ENCODE measurements around the gene TCEA2.

The TCEA2 gene

DNA sequence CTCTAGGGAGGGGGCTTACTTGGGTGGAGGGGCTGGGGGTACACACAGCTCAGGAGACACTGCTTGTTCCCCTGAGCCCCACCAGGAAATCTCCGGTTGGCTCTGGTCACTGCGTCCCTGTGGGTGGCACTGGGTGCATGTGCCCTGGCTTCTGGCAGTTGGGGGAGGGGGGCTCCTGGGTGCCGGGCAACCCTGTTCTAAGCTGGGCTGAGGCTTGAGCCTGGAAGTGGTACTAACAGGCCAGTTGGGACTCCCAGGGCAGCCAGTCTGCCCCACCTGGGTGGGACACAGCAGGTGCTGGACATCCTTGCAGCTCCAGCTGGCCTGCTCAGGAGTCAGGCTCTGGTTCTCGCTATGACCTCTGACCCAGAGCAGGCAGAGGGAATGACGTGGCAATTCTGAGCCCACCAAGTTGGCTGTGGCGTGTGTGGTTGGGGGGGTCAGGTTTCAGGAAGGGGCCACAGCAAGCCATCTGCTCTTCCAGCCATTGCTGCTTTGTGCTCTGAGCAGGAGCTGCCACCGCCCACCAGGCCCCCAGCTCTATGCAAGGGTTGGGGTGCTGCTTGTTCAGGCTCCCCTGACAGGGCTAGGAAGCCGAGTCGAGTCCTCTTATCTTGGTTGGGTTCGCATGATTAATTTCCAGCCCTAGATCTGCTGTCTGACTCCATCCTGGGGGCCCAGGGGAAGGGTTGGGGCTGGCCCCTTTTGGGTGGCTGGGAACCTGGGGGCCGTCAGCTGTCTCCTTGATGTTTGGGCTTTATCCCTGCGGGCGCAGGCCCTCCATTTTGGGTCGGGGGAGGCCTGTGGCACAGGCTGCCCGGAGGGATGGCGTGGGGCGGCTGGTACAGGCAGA, 26.4 kb upstream of the TCEA2 start:
- DNase-seq = no peak

DNA sequence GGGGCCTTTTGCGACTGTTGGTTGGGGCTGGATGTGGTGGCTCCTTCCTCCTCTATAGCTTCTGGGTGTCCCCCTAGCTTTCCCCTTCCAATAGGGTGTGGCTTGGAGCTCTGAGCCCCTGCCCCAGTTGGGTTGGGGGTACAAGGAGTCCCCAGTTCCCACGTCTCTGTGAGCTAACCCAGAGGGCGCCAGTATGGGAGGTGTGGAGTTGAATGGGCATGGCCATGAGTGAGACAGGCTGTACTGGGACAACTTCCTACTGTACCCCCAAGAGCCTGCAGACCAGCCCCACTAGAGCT, 25.9 kb upstream of the TCEA2 start:
- no peak for DNase-seq

- no peak for DNase-seq
Observed at GRCh38 chr20:64037498-64038213, 25.3 kb upstream of the TCEA2 start.

DNA sequence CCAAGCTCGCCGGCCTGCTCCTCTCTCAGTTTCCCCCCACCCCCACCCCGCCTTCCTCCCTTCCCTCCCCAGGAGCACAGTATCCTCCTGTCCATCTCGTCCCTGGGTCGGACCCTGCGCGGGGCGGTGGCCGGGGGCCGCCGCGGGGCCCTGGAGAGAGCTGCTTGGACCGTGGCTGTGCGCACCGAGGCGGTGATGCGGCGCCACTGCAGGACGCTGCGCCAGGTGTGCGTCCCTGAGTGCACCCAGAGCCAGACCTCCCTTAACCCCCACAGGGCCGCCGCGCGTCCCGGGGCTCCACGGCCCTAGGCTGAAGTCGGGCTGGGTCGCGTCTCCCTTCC, 24.8 kb upstream of the TCEA2 start:
- DNase-seq = no peak

GRCh38 chr20:64038565-64039292, 24.3 kb upstream of the TCEA2 start:
- peak; percentile 73 for DNase-seq

DNA sequence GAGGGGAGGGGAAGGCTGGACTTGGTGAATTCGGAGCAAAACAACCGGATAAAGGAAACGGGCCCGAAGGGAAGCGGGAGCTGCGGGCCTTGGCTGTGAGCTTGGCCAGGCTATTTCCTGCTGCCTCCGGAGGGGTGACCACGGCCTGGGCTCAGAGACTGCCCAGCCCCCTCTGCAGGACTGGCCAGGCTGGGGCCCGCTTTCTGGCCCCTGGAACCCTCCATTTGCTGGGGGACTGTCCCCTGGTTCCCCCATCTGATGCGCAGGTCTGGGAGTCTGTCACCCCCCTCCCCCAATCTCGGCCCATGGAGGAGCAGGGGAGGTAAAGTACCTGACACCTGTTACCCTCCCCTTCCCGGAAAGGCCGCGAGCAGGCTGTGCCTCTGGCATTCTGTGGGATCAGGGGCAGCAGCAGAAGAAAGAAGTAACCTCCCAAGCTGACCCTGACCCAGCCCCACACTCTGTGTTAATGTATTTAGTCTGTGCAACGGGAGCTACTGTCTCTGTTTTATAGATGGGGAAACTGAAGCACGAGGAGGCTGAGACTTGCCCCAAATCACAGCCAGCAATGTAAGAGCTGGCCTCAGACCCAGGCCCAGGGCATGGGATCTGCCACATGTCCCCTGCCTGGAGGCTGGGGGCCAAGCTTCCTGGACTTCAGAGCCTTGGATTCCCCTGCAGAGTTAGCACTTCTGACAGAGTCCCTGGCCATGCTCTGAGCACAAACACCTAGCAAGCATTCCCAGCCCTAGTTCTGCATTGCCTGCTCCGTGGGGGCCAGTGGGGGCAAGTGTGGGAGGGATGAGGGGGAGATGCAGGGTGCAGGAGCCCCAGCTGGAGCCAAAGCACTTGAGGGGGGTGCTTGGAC, 23.5 kb upstream of the TCEA2 start:
- no peak for DNase-seq

DNA sequence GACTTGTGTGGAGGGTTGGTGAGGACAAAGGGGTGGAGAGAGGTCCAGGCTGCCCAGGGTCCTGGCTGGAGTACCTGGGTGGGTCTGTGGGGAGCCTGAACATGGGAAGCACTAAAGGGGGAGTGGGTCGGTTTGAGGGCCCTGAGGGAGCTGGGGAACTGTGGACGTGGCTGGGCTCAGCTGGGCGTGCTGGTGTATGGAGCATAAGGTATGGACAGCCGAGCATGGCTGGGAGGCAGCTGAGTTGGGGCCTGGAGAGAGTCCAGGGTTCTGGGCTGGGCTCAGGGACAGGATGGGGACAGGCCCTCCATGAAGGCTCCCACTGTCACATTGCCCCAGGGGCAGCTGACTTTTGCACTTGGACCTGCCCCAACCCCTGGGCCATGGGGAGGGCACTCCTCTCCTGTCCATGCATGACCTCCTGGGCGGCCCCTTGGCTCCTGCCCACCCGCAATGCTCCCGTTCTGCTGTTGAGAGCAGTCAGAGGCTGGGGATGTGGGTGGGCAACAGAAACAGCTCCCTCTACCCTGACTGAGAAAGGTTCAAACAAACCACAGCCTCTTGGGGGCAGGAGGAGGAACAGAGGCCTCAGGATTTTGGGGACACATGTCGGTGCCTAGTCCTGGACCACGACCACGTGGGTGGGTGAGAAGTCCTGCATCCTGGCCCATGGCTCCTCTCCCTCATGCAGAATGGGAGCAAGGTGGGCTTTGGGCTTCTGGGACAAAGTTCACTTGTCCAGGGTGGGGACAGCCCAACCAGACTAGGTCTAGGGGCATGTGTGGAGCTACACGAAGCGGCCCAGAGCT, 22.6 kb upstream of the TCEA2 start:
- DNase-seq = no peak

DNA sequence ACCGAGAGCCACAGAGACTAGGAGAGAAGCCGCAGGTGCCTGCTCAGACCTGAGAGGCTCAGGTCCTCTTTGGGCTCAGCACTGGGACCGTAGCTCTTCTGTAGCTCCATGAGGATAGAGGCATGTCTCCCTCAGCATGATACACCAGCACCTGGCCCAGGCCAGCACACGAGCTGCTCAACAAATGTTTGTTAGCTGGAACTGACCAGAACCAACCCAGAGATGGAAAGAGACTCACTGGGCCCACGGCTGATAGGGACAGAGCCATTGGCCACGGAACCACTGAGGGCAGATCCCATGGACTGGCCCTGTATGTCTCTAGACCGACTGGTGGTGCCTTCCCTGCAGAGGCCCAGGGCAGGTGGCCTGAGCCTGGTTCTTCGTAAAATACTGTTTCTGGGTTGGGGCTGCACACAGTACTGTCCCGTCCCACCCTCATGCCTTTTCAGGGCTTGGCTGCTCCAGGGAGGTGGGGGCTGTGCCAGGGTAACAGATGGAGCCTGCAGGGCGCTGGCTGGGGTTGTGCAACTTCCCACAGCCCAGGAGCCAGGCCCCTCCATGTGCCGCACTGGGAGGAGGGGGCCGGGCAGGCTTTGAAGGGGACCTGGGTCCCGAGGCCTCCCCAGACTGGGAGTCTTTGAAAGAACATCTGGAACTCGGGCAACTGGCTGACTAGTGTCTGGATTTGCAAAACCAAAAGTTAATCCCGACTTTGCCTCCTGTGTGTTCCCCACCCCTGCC, 21.8 kb upstream of the TCEA2 start:
- no peak for DNase-seq

DNA sequence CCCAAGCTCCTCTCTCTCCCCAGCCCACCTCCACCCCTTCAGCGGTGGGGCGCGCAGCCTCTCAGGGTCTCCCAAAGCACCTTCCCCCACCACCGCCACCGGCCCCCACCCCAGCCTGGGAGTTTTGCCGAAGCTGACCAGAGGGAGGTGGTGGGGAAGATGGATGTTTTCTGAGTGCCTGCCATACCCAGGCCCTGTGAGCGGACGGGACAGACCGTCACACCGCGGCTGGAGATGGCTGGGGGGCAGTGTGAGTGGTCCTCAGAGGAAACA, 21.3 kb upstream of the TCEA2 start:
- no peak for DNase-seq

DNA sequence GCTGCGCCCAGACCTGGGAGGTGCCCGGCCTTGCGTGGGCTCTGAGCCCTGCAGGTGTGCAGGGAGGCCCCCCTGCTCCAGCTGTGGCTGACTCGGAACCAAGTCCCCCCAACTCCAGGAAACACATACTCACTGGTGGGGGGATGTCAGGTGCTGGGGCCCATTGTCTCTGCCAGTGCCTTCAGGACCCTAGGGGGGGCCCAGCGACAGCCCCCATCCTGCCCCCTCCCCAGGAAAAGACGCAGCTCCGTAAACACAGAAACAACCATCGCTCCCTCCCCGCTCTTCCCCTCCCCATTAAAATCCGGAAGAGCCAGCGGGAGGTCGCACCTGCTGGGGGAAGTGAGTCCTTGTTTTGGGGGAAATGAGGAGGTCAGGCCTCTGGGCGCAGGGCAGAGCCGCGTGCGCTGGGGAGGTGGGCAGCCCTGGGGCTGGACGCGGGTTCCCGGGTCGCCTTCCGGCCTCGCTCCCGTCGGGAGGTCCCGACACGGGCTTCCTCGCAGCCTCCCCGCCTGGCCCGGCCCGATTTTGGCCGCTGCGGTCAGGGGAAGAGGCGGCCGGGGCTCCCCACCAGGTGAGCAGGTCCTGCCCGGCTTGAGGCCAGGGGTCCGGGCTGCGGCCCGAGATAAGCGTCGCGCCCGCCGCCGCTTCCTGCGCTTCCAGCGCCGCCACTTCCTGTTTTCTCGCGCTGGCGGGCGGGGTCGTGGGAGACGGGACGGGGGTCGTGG, 20.8 kb upstream of the TCEA2 start:
- no peak for DNase-seq

DNA sequence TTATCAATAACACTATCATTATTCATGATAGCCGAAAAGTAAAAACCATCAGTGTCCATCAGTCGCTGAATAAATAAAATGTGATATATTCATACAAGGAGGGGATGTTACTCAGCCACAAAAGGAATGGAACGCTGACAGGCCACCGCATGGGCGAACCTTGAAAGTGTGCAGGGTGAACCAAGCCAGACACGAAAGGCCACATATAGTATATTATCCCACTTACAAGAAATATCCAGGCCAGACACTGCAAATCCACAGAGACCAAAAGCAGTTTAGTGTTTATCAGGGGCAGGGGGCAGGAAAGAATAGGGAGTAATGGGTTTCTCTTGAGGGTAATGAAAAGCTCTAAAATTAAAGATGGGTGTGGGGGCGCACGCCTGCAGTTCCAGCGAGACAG, 19.2 kb upstream of the TCEA2 start:
- no peak for DNase-seq

DNA sequence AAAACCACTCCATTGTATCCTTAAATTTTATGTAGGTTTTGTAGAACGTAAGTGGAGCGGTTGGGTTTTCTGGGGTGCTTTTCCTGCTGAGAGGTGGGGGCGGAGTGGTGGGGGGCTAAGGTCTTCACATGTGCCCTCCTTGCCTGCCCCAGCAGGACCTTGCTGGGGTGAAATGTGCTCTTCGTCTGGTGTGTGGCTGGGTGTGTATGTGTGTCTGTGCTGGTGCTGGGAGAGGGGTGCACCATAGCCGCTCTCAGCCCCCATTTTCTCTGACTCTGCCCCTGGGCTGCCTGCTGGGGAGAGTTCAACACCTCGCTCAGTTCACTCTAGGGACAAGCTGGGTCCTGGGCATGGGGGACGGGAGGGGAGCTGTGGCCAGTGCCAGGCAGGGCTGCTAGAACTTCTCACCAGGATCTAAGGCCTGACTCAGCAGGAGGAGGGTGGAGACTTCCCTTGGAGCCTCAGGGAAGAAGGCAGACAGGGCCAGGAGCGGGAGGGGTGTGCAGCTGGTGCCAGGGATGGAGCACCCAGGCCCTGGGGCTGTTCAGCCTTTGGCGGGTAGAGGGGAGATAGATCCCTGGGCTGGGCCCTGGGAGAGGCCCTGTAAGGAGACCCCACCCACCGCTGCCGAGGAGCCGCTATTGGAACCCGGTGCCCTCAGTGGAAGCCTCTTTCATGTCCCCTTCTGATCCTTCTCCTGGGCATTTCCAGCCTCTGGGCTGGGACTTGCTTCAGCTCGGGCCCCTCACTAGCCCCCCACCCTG, 18.3 kb upstream of the TCEA2 start:
- DNase-seq = no peak

DNA sequence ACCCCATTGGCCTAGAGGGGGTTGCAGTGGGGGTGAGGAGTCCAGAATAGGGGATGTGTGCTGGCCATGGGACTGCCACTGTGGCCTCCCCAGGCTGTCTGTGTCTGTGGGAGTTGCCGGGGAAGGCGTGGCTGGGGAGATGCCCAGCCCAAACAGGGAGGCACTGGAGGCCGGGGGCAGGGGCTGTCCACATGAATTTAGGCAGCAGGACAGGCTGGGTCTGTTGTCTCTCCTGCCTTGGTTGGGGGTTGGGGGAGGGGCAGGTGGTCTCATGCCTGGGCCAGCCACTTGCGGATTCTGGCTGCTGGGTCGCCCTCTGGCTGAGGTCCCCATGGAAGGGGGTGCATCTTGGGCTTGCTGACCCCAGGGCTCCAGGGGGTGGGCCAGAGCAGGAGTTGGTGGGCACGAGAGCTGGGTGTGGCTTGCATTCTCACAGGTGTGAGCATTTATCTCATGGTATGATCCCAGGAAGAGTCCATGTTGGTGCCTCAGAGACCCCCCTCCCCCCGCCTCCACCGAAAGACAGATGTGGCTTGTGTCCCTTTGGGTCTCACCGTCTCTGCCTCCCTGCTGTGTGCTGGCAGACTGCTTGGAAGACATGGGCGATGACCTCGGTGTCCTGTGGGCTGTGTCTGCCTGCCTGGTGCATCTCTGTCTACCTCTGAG, 17.5 kb upstream of the TCEA2 start:
- no peak for DNase-seq

- no peak for DNase-seq
Observed at GRCh38 chr20:64047046-64047389, 16.0 kb upstream of the TCEA2 start.

DNA sequence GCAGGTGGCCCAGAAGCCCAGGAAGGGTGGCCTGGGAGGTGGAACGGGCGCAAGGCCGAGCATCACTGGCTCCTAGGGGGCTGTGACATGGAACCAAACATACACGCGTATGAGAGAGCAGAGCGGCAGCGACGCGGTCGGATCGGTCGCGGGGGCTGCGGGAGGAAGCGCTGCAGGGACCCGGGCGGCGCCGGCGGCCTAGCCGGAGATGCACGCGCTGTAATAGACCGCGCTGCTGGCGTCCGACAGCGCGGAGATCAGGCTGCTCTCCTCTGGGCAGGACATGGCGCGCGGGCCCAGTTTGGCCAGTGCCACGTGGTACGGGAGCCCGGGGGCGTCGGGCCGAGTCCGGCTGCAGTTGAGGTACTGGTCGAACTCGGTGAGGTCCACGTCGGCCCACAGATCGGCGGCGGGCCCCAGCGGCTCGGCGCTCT, 15.0 kb upstream of the TCEA2 start:
- no peak for DNase-seq

DNA sequence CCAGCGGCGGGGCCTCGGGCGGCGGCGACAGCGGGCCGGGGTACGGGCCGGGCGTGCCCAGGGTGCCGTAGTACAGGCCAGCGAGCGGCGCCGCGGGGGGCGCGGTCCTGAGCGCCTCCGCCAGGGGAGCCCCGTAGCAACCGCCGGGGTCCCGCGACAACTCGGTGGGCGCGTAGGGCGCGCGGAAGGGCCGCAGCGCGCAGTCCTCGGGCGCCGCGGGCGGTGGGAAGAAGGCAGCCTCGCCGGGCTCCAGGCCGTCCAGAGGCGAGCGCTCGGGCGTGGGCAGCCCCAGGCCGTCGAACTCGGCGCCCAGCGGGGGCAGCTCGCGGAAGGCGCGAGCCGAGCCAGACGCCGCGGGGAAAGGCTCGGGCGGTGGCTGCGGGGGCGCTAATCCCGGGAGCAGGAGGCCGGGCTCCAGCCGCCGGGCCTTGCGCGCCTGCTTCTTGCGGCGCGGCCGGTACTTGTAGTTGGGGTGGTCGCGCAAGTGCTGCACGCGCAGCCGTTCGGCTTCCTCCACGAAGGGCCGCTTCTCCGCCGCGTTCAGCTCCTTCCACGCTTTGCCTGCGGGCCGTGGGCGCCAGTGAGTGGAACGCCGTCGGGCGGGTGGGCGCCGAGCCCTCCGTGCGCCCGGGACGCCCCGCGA, 14.5 kb upstream of the TCEA2 start:
- no peak for DNase-seq

- no peak for DNase-seq
Observed at GRCh38 chr20:64049060-64049877, 13.7 kb upstream of the TCEA2 start, which contains the start of gene SOX18. Gene SOX18, minus strand, starts transcription at chr20:64049639. Its CDS starts 123 bp downstream, at chr20:64049516.

- no peak for DNase-seq
Observed at GRCh38 chr20:64049878-64050260, 13.1 kb upstream of the TCEA2 start.

All from CD4-positive, alpha-beta T cell treated with Interferon gamma for 1 hour (primary cell).